HG03457 (cell line): ENCODE results near the gene PKDCC.

Experiments used
- ATAC-seq: cut with Tn5 transposase; IDR thresholded peaks from one replicate; pipeline ENCODE4 v1.9.1; 2021; ENCODE audit warnings: moderate number of reproducible peaks; ENCODE audit not compliant: unreplicated experiment

The PKDCC gene

DNA sequence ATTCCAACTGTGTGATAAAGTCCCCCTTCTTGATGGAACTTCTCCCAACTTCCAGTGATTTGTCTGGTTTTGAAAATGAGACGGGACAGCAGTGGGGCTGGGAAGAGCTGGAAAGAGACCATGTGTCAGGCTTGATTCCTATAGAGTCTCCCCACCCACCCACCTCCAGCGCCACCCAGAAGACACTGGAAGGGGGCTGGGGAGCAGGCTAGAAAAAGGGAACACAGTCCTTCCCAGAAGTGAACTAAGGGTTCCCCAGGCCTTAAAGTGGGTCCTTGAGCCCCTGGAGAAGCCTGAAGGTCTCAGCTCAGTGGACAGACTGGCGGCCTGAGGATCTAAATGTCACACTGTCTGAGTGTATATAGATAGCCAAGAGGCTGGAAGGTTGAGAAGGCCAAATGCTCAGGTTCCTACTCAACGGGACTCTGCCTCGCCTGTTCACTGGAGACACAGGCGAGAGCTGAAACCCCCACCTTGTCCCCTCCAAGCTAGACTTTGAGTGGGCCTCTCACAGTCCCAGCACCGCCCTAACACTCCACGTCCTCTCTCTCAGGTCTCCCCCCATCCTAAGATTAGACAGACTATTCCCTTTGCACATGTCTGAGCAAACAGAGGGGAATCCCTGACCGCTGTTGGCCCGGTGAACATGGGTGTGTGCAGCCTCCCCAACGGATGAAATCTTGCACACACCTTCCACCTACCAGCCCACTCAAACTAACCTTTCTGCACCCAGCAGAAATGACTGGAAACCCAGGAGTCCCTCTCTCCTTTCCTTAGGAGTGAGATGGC lies 1.6 kb downstream of the PKDCC start:
- no peak for ATAC-seq

GRCh38 chr2:42050010-42050702 lies 2.3 kb downstream of the PKDCC start:
- no peak for ATAC-seq

DNA sequence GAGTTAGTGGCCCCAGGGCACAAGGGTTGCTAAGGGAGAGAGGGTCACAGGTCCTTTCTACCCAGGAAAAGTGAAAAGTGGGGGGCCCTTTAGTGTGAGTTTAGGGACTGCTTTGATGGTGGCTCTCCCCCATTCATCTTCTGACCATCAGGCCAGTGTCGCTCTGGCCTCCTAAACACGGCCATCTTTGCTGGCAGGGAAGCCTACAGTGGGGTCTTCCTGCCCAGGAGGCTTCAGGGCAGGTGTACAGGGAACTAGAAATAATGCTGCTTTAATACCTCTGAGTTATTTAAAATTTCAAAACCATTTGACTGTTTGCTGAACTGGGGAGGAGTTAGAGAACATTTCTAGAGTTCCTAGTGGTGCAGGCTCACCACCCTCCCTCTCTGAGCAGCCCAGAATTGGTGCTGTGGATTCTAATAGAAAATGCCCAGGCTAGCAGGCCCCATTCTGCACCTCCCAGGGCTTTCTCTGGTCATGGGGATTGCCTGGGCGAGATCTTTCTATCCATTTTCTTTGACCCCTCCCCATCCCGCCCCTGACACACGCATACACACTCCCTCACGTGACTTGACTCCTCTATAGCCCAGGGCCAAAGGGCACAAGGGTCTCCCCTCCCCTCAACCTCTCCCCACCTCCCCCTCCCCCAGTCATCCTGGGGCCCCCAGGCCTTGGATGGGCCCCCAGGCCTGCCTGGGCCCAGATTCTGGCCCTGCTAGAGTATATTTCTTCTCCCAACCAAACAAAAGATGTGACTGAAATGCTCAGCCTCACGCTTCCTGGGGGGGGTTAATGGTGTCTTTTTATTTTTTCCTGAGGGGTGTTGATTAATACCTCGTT lies 3.1 kb downstream of the PKDCC start:
- ATAC-seq, result no peak

GRCh38 chr2:42051543-42052235 lies 3.9 kb downstream of the PKDCC start:
- no peak for ATAC-seq

DNA sequence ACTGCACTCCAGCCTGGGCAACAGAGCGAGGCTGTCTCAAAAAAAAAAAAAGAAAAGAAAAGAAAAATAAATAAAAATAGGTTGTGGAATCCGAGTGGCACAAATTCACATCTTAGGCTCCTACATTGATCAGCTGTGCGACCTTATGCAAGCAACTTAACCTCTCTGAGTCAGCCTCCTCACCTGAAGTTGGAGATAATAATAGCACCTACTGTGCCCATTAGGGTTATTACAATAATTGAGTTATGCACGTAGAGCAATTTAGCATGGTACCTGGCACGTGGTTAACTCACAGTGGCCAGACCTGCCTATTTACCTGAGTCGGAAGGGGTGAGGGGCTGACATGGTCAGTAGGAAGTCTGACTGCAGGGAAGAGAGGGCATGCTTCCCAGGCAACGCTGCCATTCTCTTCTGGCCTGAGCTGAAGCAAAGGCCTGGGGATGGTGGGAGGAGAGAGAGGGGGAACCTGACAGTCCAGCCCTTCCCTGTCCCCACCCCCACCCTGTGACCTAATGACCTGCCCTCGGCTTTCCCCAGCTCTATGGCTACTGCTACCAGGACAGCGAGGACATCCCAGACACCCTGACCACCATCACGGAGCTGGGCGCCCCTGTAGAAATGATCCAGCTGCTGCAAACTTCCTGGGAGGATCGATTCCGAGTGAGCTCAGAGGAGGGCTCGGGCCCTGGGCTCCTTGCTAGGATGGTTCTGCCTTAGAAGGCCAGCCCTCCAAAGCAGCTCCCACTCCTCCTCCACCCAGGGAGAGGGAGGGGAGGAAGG lies 5.1 kb downstream of the PKDCC start:
- ATAC-seq, result no peak

DNA sequence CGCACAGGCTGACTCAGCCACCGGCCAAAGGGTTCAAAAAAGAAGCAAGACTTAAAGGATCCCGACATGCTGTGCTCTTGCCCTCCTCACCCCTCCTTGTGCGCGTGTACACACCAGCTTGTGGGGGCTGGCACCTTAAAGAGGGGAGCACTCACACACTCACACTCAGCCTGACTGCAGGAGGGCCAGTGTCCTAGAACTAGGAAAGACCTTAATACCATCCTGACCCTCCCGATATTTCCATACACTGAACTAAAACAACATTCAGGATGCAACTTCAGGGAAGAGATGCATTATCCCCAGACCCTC lies 5.6 kb downstream of the PKDCC start:
- ATAC-seq, result no peak

DNA sequence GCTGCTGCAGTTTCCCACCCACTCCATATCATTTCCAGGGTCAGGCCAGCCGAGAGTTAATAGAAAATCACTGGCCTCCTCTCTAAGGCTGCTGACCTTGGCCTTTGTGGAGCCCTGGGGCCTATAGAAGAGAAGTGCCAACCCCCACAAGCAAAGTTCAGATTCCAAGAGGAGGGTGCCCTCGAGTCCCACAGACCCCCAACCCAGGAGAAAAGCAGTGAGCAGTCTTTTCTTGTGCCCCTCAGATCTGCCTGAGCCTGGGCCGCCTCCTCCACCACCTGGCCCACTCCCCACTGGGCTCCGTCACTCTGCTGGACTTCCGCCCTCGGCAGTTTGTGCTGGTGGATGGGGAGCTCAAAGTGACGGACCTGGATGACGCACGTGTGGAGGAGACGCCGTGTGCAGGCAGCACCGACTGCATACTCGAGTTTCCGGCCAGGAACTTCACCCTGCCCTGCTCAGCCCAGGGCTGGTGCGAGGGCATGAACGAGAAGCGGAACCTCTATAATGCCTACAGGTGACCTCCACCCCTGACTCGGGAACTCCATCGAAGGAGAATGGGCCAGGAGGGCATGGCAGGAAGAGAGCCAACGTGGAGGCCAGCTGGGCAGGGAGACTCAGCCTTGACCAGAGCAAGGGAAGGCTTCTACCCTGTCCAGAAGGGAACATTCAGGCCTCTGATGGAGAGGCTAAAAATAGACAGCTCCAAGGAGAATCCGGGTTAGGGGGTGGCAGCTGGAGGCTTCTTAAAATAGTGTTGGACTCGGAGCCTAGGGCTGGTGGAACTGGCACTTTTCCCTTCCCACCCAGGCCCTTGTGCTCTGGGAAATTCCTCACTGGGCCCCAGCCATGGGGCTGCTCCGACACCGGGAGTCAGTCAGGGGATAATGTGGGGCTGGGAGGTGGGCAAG lies 6.2 kb downstream of the PKDCC start:
- ATAC-seq, result no peak

DNA sequence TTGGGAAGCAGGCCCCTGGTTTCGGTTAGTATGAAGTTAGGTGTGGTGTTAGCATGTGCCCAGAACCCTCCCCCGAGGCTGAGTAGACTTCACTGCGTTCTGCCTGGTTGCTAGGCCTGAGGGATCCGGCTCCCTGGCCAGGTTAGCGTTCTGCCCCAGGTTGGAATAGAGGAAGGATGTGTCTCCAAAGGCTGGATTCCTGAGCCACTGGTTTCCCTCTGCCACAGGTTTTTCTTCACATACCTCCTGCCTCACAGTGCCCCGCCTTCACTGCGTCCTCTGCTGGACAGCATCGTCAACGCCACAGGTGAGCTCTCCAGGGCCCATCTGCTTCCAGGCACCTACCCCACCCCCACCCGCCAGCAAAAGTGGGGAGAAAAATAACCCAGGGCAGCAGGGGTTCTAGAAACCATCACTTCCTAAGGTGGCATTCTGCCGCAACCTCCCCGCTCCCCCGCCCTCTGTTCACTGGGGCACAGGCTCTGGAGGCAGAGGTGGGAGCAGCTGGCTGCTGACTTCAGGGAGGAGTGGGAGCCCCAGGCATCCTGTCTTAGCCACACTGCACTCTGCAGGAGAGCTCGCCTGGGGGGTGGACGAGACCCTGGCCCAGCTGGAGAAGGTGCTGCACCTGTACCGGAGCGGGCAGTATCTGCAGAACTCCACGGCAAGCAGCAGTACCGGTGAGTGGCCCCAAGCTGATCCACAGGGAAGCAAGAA lies 7.1 kb downstream of the PKDCC start:
- ATAC-seq, result no peak

- ATAC-seq, result no peak
Observed at GRCh38 chr2:42055573-42056514, 8.0 kb downstream of the PKDCC start.

DNA sequence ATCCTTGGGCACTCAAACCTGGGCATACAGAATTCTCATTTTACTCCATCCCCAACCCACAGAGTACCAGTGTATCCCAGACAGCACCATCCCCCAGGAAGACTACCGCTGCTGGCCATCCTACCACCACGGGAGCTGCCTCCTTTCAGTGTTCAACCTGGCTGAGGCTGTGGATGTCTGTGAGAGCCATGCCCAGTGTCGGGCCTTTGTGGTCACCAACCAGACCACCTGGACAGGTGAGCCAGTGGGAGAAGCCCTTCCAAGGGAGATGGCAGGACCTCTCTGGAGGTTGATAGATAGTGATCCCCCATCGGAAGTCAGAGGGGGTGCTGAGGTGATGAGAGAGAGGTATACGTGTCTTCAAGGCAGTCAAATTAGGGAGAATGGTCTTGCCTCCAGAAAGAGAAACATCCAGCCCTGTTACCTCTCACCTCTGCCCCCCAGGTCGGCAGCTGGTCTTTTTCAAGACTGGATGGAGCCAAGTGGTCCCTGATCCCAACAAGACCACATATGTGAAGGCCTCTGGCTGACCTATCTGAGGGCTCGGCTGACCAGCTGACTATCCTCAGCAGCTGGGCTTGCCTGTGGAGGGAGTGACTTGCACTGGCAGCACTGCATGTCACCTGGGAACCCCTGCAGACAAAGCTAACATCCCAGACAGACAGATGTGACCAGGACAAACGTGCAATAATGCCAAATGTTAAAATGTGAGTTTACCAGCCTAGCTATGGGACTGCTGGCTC lies 9.5 kb downstream of the PKDCC start:
- no peak for ATAC-seq

DNA sequence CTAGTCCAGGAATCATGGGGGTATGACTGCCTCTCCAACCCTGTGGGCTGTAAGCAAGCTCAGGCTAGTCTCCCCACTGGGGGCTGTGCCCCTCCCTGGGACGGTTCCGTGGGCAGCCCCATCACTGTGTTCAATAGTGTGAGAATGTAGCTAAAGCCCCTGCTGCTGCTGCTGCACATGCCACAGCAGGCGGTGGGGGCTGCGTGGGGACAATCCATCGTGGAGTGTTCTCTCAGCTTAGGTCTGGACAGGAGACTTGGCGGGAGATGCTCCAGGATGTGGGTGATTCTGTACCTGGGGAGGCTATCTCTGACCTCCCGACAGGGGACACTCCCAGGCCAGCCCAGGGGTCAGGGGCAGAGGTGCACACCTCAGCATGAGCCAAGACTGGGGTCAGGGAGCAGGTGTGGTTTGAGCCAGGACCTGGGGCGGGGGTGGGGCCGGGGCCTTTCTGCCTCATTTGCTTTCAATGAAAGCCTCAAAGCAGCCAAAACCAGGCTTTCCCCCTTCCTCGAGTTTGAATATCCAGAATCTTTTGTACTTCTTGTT lies 10.2 kb downstream of the PKDCC start:
- no peak for ATAC-seq

DNA sequence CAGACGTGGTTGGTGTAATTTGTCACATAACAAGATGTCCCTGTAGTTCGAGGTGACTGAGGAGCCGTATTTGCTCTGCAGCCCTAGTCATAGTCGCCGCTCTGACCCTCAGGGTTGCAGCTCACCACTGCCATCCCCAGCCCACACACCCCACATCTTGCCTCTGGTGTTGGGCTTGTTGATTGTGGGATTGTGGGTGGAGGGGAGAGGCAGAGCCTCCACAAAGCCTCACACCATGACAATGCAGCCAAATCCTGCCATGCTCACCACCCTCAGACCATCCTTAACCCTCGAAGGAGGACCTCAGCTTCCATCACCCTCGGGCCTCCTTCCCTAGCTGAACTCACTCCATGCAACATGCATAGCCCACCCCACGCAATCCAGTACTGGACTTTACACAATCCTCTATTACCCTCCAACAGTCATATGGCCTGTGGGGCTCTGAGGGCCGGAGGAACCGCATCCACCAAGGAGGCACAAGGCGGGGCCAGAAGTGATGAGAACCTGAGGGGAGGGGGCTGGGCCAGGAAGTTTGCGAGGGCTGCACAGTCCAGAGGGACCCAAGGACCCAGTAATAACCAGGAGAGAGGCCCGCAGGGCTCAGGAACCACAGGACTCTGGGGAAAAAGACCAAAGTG lies 11.6 kb downstream of the PKDCC start:
- no peak for ATAC-seq

DNA sequence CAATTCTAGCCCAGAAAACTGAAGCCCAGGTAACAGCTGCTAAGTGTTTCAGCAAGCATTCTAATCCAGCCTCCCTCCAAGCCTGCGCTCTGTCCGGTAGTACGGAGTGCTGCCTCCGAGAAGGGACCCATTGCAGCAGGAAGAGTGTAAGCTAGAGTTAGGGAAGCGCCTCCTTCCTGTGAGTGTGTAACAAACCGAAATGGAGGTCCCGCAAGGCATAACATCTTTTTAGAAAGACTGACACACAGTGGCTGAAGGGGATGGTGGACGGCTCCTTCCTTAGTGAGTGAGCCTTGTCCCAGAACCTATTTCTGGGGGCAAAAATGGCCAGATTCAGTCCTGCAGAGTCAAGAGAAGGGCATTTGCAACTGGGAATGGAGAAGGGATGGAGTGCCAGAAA lies 12.2 kb downstream of the PKDCC start:
- no peak for ATAC-seq

- no peak for ATAC-seq
Observed at GRCh38 chr2:42060718-42061619, 13.1 kb downstream of the PKDCC start.

DNA sequence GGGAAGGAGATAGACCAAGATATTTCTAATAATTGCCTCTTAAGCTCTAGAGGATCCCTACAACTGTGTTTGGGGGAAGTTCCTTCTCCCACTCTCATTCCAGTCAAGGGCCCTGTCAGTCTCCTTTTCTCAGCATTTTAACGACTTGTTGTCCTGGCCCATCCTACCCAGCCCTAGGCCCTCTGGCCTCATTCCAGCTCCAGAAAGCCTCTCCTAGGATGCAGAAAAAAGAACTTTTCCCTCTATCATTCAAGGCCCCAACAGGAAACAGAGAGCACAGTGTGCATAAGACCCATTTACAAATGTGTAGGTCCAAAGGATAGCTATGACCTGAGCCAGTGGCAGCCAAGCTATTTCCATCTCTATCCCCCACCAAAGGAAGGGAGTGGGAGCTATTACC lies 14.0 kb downstream of the PKDCC start:
- ATAC-seq, result no peak
